H1 (cell line): ENCODE results near the gene SLC23A2. TPM values are rescaled to one million over a fixed set of nuclear protein-coding genes. Genes with fewer than 3 reads are reported as not detected.
"Not testable (repeated sequence)": the region's sequence is repeated elsewhere in the genome, so short reads cannot be mapped to it uniquely, and the experiment has no call there.

Source experiments
- CTCF ChIA-PET: fragments of 300-600 bp; sonication (Branson Sonifier 250); formaldehyde crosslinking; loops from one replicate; lab custom pipeline; 2021; ENCODE audit not compliant: partially characterized antibody; lab: Charles Lee
- POLR2A ChIA-PET: fragments of 300-600 bp; sonication (Branson Sonifier 250); formaldehyde crosslinking; loops from one replicate; lab custom pipeline; 2021; ENCODE audit warnings: inconsistent platforms; ENCODE audit not compliant: partially characterized antibody; lab: Charles Lee
- DNase-seq, 2 experiments: peaks; one replicate each; pipeline versions ENCODE4 v3.0.0 to v3.0.0-alpha.2; 2010 to 2022; ENCODE audit warnings: low spot score in 2 of 2, low read depth in 1 of 2, mixed read lengths in 1 of 2
- FAIRE-seq: peaks from 2 replicates; lab custom pipeline; 2011; peaks lifted over from hg19 to GRCh38; lab: Jason Lieb, UNC
- H2AFZ ChIP-seq: 2 replicates; pipeline ENCODE4 v1.8.1; 2012; ENCODE audit warnings: low read length, inconsistent platforms
- H2AK5ac ChIP-seq: 2 replicates; pipeline ENCODE4 v1.6.1; 2013; ENCODE audit warnings: low read depth, low read length
- H2BK120ac ChIP-seq: replicated peaks from 2 replicates; pipeline ENCODE3; 2013; ENCODE audit warnings: low read depth, low read length, inconsistent platforms
- H2BK12ac ChIP-seq: 2 replicates; pipeline ENCODE4 v1.6.1; 2013; ENCODE audit warnings: low read depth, low read length
- H2BK15ac ChIP-seq: 2 replicates; pipeline ENCODE4 v1.6.1; 2013; ENCODE audit warnings: low read length
- H2BK20ac ChIP-seq: 2 replicates; pipeline ENCODE4 v1.6.1; 2013; ENCODE audit warnings: low read length
- H2BK5ac ChIP-seq: 2 replicates; pipeline ENCODE4 v1.6.1; 2013; ENCODE audit warnings: low read depth, low read length
- H3K14ac ChIP-seq: 2 replicates; pipeline ENCODE4 v1.6.1; 2013; ENCODE audit warnings: inconsistent platforms; ENCODE audit not compliant: insufficient read length
- H3K18ac ChIP-seq: 2 replicates; pipeline ENCODE4 v1.6.1; 2013; ENCODE audit warnings: low read length; ENCODE audit errors: extremely low read depth
- H3K23ac ChIP-seq: 2 replicates; pipeline ENCODE4 v1.6.1; 2013; ENCODE audit warnings: inconsistent platforms; ENCODE audit not compliant: insufficient read length
- H3K23me2 ChIP-seq: 2 replicates; pipeline ENCODE4 v1.6.1; 2013; ENCODE audit warnings: low read depth, low read length
- H3K27ac ChIP-seq: 2 replicates; pipeline ENCODE4 v1.6.1; 2011; ENCODE audit warnings: low read depth, low read length, inconsistent platforms
- H3K27me3 ChIP-seq, 4 experiments: replicated peaks in 1 of 4; 1 replicate in 1 of 4; 2 replicates in 3 of 4; pipeline versions ENCODE4 v1.6.1 to v1.8.1; 2011 to 2013; ENCODE audit warnings: low read length in 3 of 4, mild to moderate bottlenecking in 3 of 4, inconsistent platforms in 2 of 4, mixed read lengths in 2 of 4, moderate library complexity in 1 of 4; ENCODE audit not compliant: control insufficient read depth in 3 of 4, insufficient read depth in 3 of 4; ENCODE audit errors: extremely low read depth in 1 of 4
- H3K36me3 ChIP-seq, 4 experiments: 2 replicates each; pipeline versions ENCODE4 v1.6.1 to v1.8.1; 2011 to 2013; ENCODE audit warnings: mild to moderate bottlenecking in 4 of 4, low read length in 3 of 4, moderate library complexity in 2 of 4, control low read depth in 1 of 4, inconsistent platforms in 1 of 4; ENCODE audit not compliant: insufficient read depth in 4 of 4, control insufficient read depth in 2 of 4
- H3K4ac ChIP-seq: replicated peaks from 2 replicates; pipeline ENCODE3; 2013; ENCODE audit warnings: low read length, low read depth, mixed read lengths, inconsistent platforms; ENCODE audit not compliant: insufficient read length
- H3K4me1 ChIP-seq, 4 experiments: replicated peaks in 1 of 4; 1 replicate in 1 of 4; 2 replicates in 3 of 4; pipeline versions ENCODE4 v1.6.1 to v1.8.1; 2011 to 2013; ENCODE audit warnings: low read length in 3 of 4, inconsistent platforms in 2 of 4, mixed read lengths in 1 of 4; ENCODE audit not compliant: insufficient read depth in 4 of 4, control insufficient read depth in 3 of 4
- H3K4me2 ChIP-seq, 2 experiments: 2 replicates each; pipeline versions ENCODE4 v1.6.1 to v1.8.1; 2011 to 2013; ENCODE audit warnings: low read depth in 2 of 2, low read length in 2 of 2, control low read depth in 1 of 2, inconsistent platforms in 1 of 2, mild to moderate bottlenecking in 1 of 2; ENCODE audit not compliant: insufficient read depth in 1 of 2
- H3K4me3 ChIP-seq, 4 experiments: fragments of 200-600, 300-600 bp in 1 of 4; sonication (generic), shearing (Covaris generic), sonication (Bioruptor Twin) in 1 of 4; 2 replicates each; pipeline versions ENCODE4 v1.5.1 to v1.8.1; 2011 to 2016; ENCODE audit warnings: low read length in 4 of 4, low read depth in 3 of 4, control low read depth in 2 of 4, inconsistent platforms in 2 of 4, mild to moderate bottlenecking in 2 of 4, mixed read lengths in 1 of 4, moderate library complexity in 1 of 4; ENCODE audit not compliant: insufficient read depth in 2 of 4; ENCODE audit errors: extremely low read depth in 1 of 4
- H3K56ac ChIP-seq: replicated peaks from 2 replicates; pipeline ENCODE3; 2013; ENCODE audit warnings: low read depth, mild to moderate bottlenecking, mixed read lengths, low read length, inconsistent platforms; ENCODE audit not compliant: insufficient read length
- H3K79me1 ChIP-seq: 2 replicates; pipeline ENCODE4 v1.6.1; 2013; ENCODE audit warnings: low read depth, low read length, control low read depth
- H3K79me2 ChIP-seq, 2 experiments: 2 replicates each; pipeline versions ENCODE4 v1.6.1 to v1.8.1; 2012 to 2013; ENCODE audit warnings: low read length in 2 of 2, mild to moderate bottlenecking in 2 of 2, inconsistent platforms in 1 of 2; ENCODE audit not compliant: insufficient read depth in 2 of 2, control insufficient read depth in 1 of 2
- H3K9ac ChIP-seq, 4 experiments: replicated peaks in 1 of 4; 1 replicate in 1 of 4; 2 replicates in 3 of 4; pipeline versions ENCODE4 v1.6.1 to v1.8.1; 2011 to 2013; ENCODE audit warnings: low read depth in 3 of 4, low read length in 3 of 4, control low read depth in 2 of 4, mild to moderate bottlenecking in 2 of 4, moderate library complexity in 2 of 4, inconsistent platforms in 1 of 4; ENCODE audit errors: extremely low read depth in 1 of 4
- H3K9me3 ChIP-seq, 2 experiments: 2 replicates each; pipeline versions ENCODE4 v1.6.1 to v1.8.1; 2012 to 2013; ENCODE audit warnings: mild to moderate bottlenecking in 2 of 2, moderate library complexity in 2 of 2, control low read depth in 1 of 2, inconsistent platforms in 1 of 2, low read depth in 1 of 2, low read length in 1 of 2, mixed read lengths in 1 of 2; ENCODE audit not compliant: insufficient read depth in 2 of 2
- H4K20me1 ChIP-seq, 2 experiments: replicated peaks in 1 of 2; 2 replicates each; pipeline versions ENCODE3 to v1.8.1; 2011 to 2013; ENCODE audit warnings: inconsistent platforms in 2 of 2, low read length in 2 of 2, mild to moderate bottlenecking in 1 of 2; ENCODE audit not compliant: insufficient read depth in 2 of 2, control insufficient read depth in 1 of 2
- H4K5ac ChIP-seq: 2 replicates; pipeline ENCODE4 v1.6.1; 2013; ENCODE audit warnings: low read length, low read depth, mixed read lengths, inconsistent platforms; ENCODE audit not compliant: insufficient read length
- H4K8ac ChIP-seq: 2 replicates; pipeline ENCODE4 v1.8.0; 2013; ENCODE audit warnings: mild to moderate bottlenecking, moderate library complexity, low read length, inconsistent platforms; ENCODE audit not compliant: insufficient read depth; ENCODE audit errors: extremely low read depth
- H4K91ac ChIP-seq: replicated peaks from 2 replicates; pipeline ENCODE3; 2013; ENCODE audit warnings: low read length, mixed read lengths, inconsistent platforms; ENCODE audit not compliant: insufficient read length
- WGBS, 2 experiments: shearing (Covaris generic) in 1 of 2; methylation state at CpG; one replicate each; pipeline versions ENCODE4 v1.1.6 to v1.1.7; 2013 to 2015; ENCODE audit warnings: low lambda C conversion rate in 2 of 2, mixed read lengths in 2 of 2, inconsistent platforms in 1 of 2, low coverage in 1 of 2, missing lambda C conversion rate in 1 of 2; ENCODE audit not compliant: insufficient replicate concordance in 2 of 2, insufficient coverage in 1 of 2, insufficient read length in 1 of 2; ENCODE audit errors: extremely low coverage in 1 of 2, missing lambda C conversion rate in 1 of 2; 5-methylcytosine and 5-hydroxymethylcytosine counted together
- polyA plus RNA-seq, 7 experiments: library from polyadenylated mRNA; depleted of rRNA in 3 of 7; stranded (reverse) in 5 of 7; unstranded in 2 of 7; fragments of >200 nt in 5 of 7; fragments of 200-250 nt in 2 of 7; gene quantifications; 1 replicate in 5 of 7; 2 replicates in 1 of 7; 4 replicates in 1 of 7; pipeline versions ENCODE4 v1.2.1 to v1.2.3, GENCODE V29; 2011 to 2013; ENCODE audit warnings: missing spikeins in 2 of 7, mixed read lengths in 2 of 7
- total RNA-seq: library from RNA; stranded (reverse); fragmentation: NEBNext Ultra II Directional; extraction: Animal tissue kit (Norgen Biotek cat#: 25700); gene quantifications from 2 replicates; pipeline ENCODE4 v1.2.1, GENCODE V29; 2021

SLC23A2 gene
- total and polyA plus RNA-seq, 2 of the 8 experiments (the other 6 are each of a cell fraction or from before 2014, with no cell fraction given) = 17.0 to 18.6 TPM

DNA sequence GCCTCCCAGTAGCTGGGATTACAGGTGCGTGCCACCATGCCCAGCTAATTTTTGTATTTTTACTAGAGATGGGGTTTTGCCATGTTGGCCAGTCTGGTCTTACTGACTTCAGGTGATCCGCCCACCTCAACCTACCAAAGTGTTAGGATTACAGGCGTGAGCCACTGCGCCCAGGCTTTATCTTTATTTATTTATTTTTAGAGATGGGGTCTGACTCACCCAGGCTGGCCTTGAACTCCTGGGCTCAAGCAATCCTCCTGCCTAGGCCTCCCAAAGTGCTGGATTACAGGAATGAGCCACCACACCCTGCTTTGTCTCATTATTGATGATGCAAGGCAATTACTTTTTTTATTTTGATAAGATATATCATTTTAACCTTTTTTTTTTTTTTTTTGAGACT, 21.9 kb upstream of the SLC23A2 start:
- H3K79me1 ChIP-seq, H3K14ac ChIP-seq, H3K4ac ChIP-seq, H3K36me3 ChIP-seq, H2BK15ac ChIP-seq, H3K18ac ChIP-seq, DNase-seq, H4K5ac ChIP-seq, H4K8ac ChIP-seq, POLR2A ChIA-PET, H3K9ac ChIP-seq, H3K4me3 ChIP-seq, H3K56ac ChIP-seq, H3K23ac ChIP-seq, H2BK20ac ChIP-seq, H3K27me3 ChIP-seq, H4K20me1 ChIP-seq, H3K27ac ChIP-seq, H2BK12ac ChIP-seq, H3K4me1 ChIP-seq, H2AFZ ChIP-seq, H3K9me3 ChIP-seq, FAIRE-seq, H3K4me2 ChIP-seq, H2AK5ac ChIP-seq, H2BK5ac ChIP-seq, H4K91ac ChIP-seq, H3K79me2 ChIP-seq, H2BK120ac ChIP-seq, H3K23me2 ChIP-seq: not testable (repeated sequence)
- 78% methylated on average over 3 of the region's 4 CpGs; no CpG with 5 or more reads in 1 of the 2 experiments for WGBS, 2 experiments
- CTCF ChIA-PET = interaction anchor here (1.3 kb wide), 1 partner anchor 67 kb away, joined by 4 read pairs; no protein-coding TSS in a partner anchor
